Stimulated activated CD4-positive, alpha-beta T cell treated with anti-CD3 and anti-CD28 coated beads, Interleukin-15, amount 100 ng/mL, for 48 hours (primary cell): ENCODE measurements around the gene ESRRB.

Experiments
- DNase-seq, 2 donors: peaks; one replicate each; pipeline ENCODE4 v3.0.0-alpha.2; 2020; ENCODE audit warnings: low read depth in 2 of 2

Gene ESRRB

GRCh38 chr14:76352639-76353281 is 23.2 kb upstream of the ESRRB start:
- peak; percentile 7 to 34 for DNase-seq

- no peak for DNase-seq
These were observed 21.6 kb upstream of the ESRRB start for GRCh38 chr14:76354310-76354709.

- no peak for DNase-seq
These were observed 20.2 kb upstream of the ESRRB start for GRCh38 chr14:76355771-76356170.

GRCh38 chr14:76371066-76371465 is 4.9 kb upstream of the ESRRB start:
- no peak for DNase-seq

GRCh38 chr14:76373456-76373855 is 2.5 kb upstream of the ESRRB start:
- no peak for DNase-seq

GRCh38 chr14:76375484-76375883 is 453 bp upstream of the ESRRB start:
- DNase-seq: no peak

- no peak for DNase-seq
These were observed 506 bp downstream of the ESRRB start for GRCh38 chr14:76376409-76376877.

GRCh38 chr14:76376878-76377734 is 1.2 kb downstream of the ESRRB start:
- DNase-seq: no peak

- no peak for DNase-seq
These were observed 1.8 kb downstream of the ESRRB start for GRCh38 chr14:76377735-76378074.

GRCh38 chr14:76380991-76381390 is 5.1 kb downstream of the ESRRB start:
- no peak for DNase-seq

- no peak for DNase-seq
These were observed 6.0 kb downstream of the ESRRB start for GRCh38 chr14:76381817-76382494.

GRCh38 chr14:76382495-76382832 is 6.5 kb downstream of the ESRRB start:
- no peak for DNase-seq

- no peak for DNase-seq
These were observed 9.5 kb downstream of the ESRRB start for GRCh38 chr14:76385435-76385834.

- DNase-seq: peak; percentile 28 to 48
These were observed 11.2 kb downstream of the ESRRB start for GRCh38 chr14:76386944-76387782.

- DNase-seq: no peak
These were observed 13.9 kb downstream of the ESRRB start for GRCh38 chr14:76389841-76390240.

GRCh38 chr14:76390621-76391020 is 14.7 kb downstream of the ESRRB start:
- no peak for DNase-seq

- DNase-seq: no peak
These were observed 16.2 kb downstream of the ESRRB start for GRCh38 chr14:76391981-76392690.

GRCh38 chr14:76394569-76394968 is 18.6 kb downstream of the ESRRB start:
- DNase-seq: no peak

- no peak for DNase-seq
These were observed 19.2 kb downstream of the ESRRB start for GRCh38 chr14:76395161-76395560.

- no peak for DNase-seq
These were observed 20.8 kb downstream of the ESRRB start for GRCh38 chr14:76396714-76397187.

GRCh38 chr14:76405627-76406026 is 29.7 kb downstream of the ESRRB start:
- DNase-seq: no peak
